Panc1 (cell line): Measurements from ENCODE around the gene NELFB. TPM values are rescaled to one million over a fixed set of nuclear protein-coding genes. Genes with fewer than 3 reads are reported as not detected.
A peak's percentile ranks its signal among the peaks of the same experiment; 100 is the strongest.

Source experiments
- ATAC-seq: fragments of 200-7000 bp; cut with Tn5 transposase; 2 replicates; pipeline ENCODE4 v1.9.1; 2020; ENCODE audit warnings: mild to moderate bottlenecking, moderate library complexity
- BruUV-seq: library from RNA; stranded (reverse); fragments of 400-500 nt; replicated peaks from 2 replicates; lab custom pipeline; 2021; lab: Mats Ljungman, UMichigan
- CTCF ChIA-PET: fragments of 300-600 bp; sonication (Branson Sonifier 250); formaldehyde crosslinking; loops from one replicate; lab custom pipeline; 2022; ENCODE audit warnings: antibody characterized with exemption; lab: Charles Lee
- POLR2A ChIA-PET: fragments of 300-600 bp; sonication (Branson Sonifier 250); formaldehyde crosslinking; loops from one replicate; lab custom pipeline; 2022; ENCODE audit warnings: antibody characterized with exemption; lab: Charles Lee
- DNase-seq: peaks from one replicate; pipeline ENCODE4 v3.0.0-alpha.2; 2010; ENCODE audit warnings: low read depth, low spot score
- H3K27ac ChIP-seq: 2 replicates; pipeline ENCODE4 v1.5.1; 2011; ENCODE audit warnings: mild to moderate bottlenecking, low read length, inconsistent platforms
- H3K27me3 ChIP-seq: fragments of 200-500 bp; sonication (Bioruptor generic); 2 replicates; pipeline ENCODE4 v1.6.0; 2014; ENCODE audit warnings: low read length, inconsistent platforms; ENCODE audit not compliant: control insufficient read depth, insufficient read depth
- H3K36me3 ChIP-seq: fragments of 200-500 bp; sonication (Bioruptor generic); 2 replicates; pipeline ENCODE4 v1.5.1; 2014; ENCODE audit warnings: inconsistent platforms, mild to moderate bottlenecking, low read length, moderate library complexity; ENCODE audit not compliant: control insufficient read depth, insufficient read depth
- H3K4me1 ChIP-seq: 2 replicates; pipeline ENCODE4 v1.5.1; 2011; ENCODE audit warnings: inconsistent platforms, mild to moderate bottlenecking, low read length, moderate library complexity; ENCODE audit not compliant: control insufficient read depth, insufficient read depth
- H3K4me3 ChIP-seq, 2 experiments: 2 replicates each; pipeline ENCODE4 v1.5.1; 2011 to 2012; ENCODE audit warnings: low read depth in 2 of 2, low read length in 2 of 2, mild to moderate bottlenecking in 2 of 2, inconsistent platforms in 1 of 2, moderate library complexity in 1 of 2
- H3K9me3 ChIP-seq: fragments of 200-500 bp; sonication (Bioruptor generic); 2 replicates; pipeline ENCODE4 v1.5.1; 2014; ENCODE audit warnings: low read depth, mild to moderate bottlenecking, inconsistent platforms, low read length, moderate library complexity; ENCODE audit not compliant: control insufficient read depth, insufficient read depth
- CTCF ChIP-seq: fragments of 450-650 bp; IDR thresholded peaks from 2 replicates; pipeline ENCODE4 v1.5.1; 2017; ENCODE audit warnings: mild to moderate bottlenecking
- POLR2AphosphoS5 ChIP-seq: IDR thresholded peaks from 2 replicates; pipeline ENCODE4 v1.6.1; 2012; ENCODE audit warnings: mild to moderate bottlenecking, low read depth, low read length, moderate library complexity
- REST ChIP-seq, 2 experiments: IDR thresholded peaks; 2 replicates each; pipeline ENCODE4 v1.6.1; 2011 to 2012; ENCODE audit warnings: low read depth in 2 of 2, control low read depth in 1 of 2, low read length in 1 of 2, mild to moderate bottlenecking in 1 of 2, moderate library complexity in 1 of 2; ENCODE audit not compliant: insufficient read depth in 1 of 2
- SIN3A ChIP-seq: IDR thresholded peaks from 2 replicates; pipeline ENCODE4 v1.6.1; 2012; ENCODE audit warnings: low read depth, mild to moderate bottlenecking, low read length, moderate library complexity, borderline replicate concordance; ENCODE audit not compliant: insufficient read depth
- TCF7L2 ChIP-seq: IDR thresholded peaks from 2 replicates; pipeline ENCODE4 v1.6.1; 2011; ENCODE audit warnings: mild to moderate bottlenecking, low read depth, low read length, inconsistent platforms
- in situ Hi-C: cut with HindIII; loops from 2 replicates; pipeline ENCODE4 v1.10.0; 2016; ENCODE audit warnings: low sequenced_read_pairs, low pct_unique_long_range_greater_than_20kb
- intact Hi-C: fragments of 100-400 bp; cut with micrococcal nuclease; formaldehyde crosslinking; loops from one replicate; pipeline ENCODE4 v1.10.0; 2022; ENCODE audit not compliant: unreplicated experiment
- total RNA-seq: library from RNA; stranded (reverse); gene quantifications from one replicate; pipeline ENCODE4 v1.2.1, GENCODE V29; 2021; ENCODE audit not compliant: unreplicated experiment

Gene NELFB
- total RNA-seq, 1 experiment from 2014 or later = 62.4 TPM

GRCh38 chr9:137213160-137214060, 41.7 kb upstream of the NELFB start:
- BruUV-seq = no TSS peak
- POLR2A ChIA-PET = no interaction called here
- no peaks in the 10 kb centered on the region for H3K9me3 ChIP-seq
- H3K27me3 ChIP-seq = no peaks in the 10 kb centered on the region
- H3K27ac ChIP-seq = no peak overlapping the region
- intact Hi-C loops (no loop called here), in situ Hi-C loops (no loop called here)
- CTCF ChIA-PET = interaction anchor here (0.5 to 1.3 kb wide), 4 partner anchors 10 to 23 kb away, joined by 3 to 10 read pairs (median 4); partner anchors contain the start of gene RNF224
- H3K4me1 ChIP-seq = peaks cover 8% of the 10 kb centered on the region
- TF ChIP-seq POLR2AphosphoS5 (no peak), CTCF (peak; percentile 69)
- no peak overlapping the region for H3K4me3 ChIP-seq
- DNase-seq = no peak
- no peak for ATAC-seq
- H3K36me3 ChIP-seq = no peaks in the 10 kb centered on the region

- DNase-seq (no peak), ATAC-seq (no peak)
- ChIA-PET POLR2A (no interaction called here), CTCF (interaction anchor here (1.3 kb wide), 1 partner anchor 13 kb away, joined by 6 read pairs; the partner anchor contains the start of gene RNF224)
- Histone ChIP-seq H3K4me1 (peaks cover 18% of the 10 kb centered on the region), H3K27ac (no peak overlapping the region), H3K27me3 (no peaks in the 10 kb centered on the region), H3K36me3 (no peaks in the 10 kb centered on the region), H3K4me3 (no peak overlapping the region), H3K9me3 (no peaks in the 10 kb centered on the region)
- in situ Hi-C loops (no loop called here), intact Hi-C loops (no loop called here)
- no peak for TF ChIP-seq TCF7L2
- BruUV-seq = no TSS peak
Measured at GRCh38 chr9:137214620-137215019, 40.5 kb upstream of the NELFB start.

GRCh38 chr9:137215196-137215986, 39.7 kb upstream of the NELFB start:
- Histone ChIP-seq H3K4me1 (peaks cover 25% of the 10 kb centered on the region), H3K9me3 (no peaks in the 10 kb centered on the region), H3K36me3 (no peaks in the 10 kb centered on the region), H3K27me3 (no peaks in the 10 kb centered on the region), H3K27ac (no peak overlapping the region), H3K4me3 (no peak overlapping the region)
- DNase-seq (no peak), ATAC-seq (no peak)
- ChIA-PET POLR2A (no interaction called here), CTCF (no interaction called here)
- in situ Hi-C loops (no loop called here), intact Hi-C loops (no loop called here)
- TF ChIP-seq SIN3A = no peak
- no peak for TF ChIP-seq POLR2AphosphoS5
- TF ChIP-seq REST (IDR thresholded peaks at IDR 0.05; ENCODE audit: insufficient read depth in 1 of 2, low read depth in 2 of 2, low read length in 1 of 2) = no peak
- no peak for TF ChIP-seq TCF7L2
- TF ChIP-seq CTCF = no peak
- no TSS peak for BruUV-seq
